ENCODE data around the gene RC3H2.
"Not testable (repeated sequence)": the region's sequence is repeated elsewhere in the genome, so short reads cannot be mapped to it uniquely, and the experiment has no call there.

GRCh38 chr9:122852085-122852786 is 52.9 kb downstream of the RC3H2 start:
- not testable (repeated sequence) for TF ChIP-seq TCF7L2 (IDR thresholded peaks at IDR 0.05; ENCODE audit: borderline replicate concordance, low read depth, low read length); CTCF (tag by site-specific recombination; IDR thresholded peaks at IDR 0.05); ZNF335 (tag by site-specific recombination; conservative IDR thresholded peaks at IDR 0.05); REPIN1 (tag by site-specific recombination; IDR thresholded peaks at IDR 0.05; ENCODE audit: low read depth); ZNF202 (tag by site-specific recombination; IDR thresholded peaks at IDR 0.05; ENCODE audit: borderline replicate concordance); ZFP41 (tag by site-specific recombination; IDR thresholded peaks at IDR 0.05; ENCODE audit: borderline replicate concordance); YY1 (tag by site-specific recombination; IDR thresholded peaks at IDR 0.05); ZNF184 (tag by site-specific recombination; IDR thresholded peaks at IDR 0.05); ZBTB1 (tag by site-specific recombination; IDR thresholded peaks at IDR 0.05); ZEB2 (tag by site-specific recombination; IDR thresholded peaks at IDR 0.05); KLF17 (tag by site-specific recombination; IDR thresholded peaks at IDR 0.05); ZSCAN30 (tag by site-specific recombination; IDR thresholded peaks at IDR 0.05)
